Stimulated activated CD8-positive, alpha-beta memory T cell treated with anti-CD3 and anti-CD28 coated beads, Interleukin-12 subunit alpha, Interleukin-12 subunit beta, amount 100 ng/mL, for 4 hours (primary cell): ENCODE data around the gene RNH1.

Source experiments
- DNase-seq: peaks from one replicate; pipeline ENCODE4 v3.0.0-alpha.2; 2020; ENCODE audit warnings: low read depth

RNH1 gene

DNA sequence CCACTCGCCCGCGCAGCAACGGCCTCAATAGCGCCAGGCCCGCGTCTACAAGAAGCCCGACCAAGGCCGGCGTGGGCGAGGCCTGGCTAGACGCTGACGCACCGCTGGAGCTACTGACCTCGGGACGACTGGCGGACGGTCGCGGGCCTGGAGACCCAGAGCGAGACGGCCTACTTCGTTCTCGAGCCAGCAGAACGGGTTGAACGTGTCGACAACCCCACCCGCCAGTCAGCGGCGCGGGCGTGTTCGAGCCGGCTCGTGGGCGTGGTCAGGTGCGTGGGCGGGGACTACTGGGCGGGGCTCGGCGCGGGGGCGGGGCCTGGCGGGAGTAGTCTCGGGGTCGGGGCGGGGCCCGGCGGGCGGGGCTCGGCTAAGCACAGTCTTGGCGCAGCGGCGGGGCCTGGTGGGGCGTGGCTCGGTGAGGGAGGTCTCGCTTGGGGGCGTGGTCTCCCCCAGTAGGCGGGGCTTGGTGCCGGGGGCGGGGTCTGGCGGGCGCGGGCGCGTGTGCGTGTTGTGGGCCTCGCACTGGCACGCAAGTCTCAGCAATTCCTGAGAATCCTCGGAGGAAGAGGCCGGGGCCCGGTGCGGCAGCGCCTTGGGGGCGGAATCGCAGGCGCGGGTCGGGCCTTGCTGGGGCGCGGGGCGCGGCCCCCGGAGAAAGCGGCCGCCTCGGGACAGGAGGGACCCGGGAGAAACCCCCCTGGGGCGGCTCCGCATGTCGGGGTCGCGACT, at the start of gene RNH1:
Gene RNH1 (minus strand): TSS at position 248 of the 732 bp plus-strand sequence. CDS start 5,080 bp downstream, outside the sequence.
- peak; percentile 99 for DNase-seq

DNA sequence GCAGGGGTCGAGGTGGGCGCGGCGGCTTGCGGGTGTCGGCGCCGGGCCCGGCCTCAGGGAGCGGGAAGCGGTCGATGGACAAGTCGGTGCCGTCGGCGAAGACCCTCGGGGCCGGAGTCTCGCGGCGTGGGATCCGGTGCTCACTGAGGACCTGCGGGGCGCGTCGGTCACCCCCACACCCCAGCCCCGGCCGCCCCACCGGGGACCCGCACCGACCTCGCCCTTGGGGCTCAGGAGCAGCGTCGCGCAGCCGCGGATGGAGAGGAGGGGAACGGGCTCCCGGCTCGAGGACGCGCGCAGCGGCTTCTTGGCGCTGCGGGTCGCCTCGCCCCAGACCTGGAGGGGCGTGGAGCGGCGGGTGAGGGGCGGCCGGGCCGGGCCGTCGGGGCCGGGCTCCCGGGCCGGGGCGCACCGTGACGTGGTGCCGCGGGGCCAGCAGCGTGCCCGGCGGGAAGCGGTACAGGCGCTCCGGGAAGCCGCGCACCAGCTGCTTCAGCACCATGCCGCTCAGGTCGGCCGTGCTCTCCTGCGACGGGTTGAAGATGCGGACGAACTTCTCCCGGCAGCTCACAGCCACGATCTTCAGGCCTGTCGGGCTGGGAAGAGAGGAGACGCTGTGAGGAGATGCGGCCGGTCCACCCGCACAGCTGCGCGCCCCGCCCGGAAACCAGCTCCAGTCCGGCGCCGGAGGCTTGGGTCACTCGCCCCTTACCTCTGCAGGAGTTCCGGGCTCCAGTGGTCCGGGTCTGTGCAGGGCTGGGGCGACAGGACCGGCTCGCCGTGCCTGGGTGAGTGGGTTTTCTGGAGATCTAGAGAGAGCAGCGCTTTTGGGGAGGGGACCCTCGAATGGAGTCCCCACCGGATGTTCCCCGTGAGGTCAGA, 49.0 kb upstream of the RNH1 start:
- no peak for DNase-seq

DNA sequence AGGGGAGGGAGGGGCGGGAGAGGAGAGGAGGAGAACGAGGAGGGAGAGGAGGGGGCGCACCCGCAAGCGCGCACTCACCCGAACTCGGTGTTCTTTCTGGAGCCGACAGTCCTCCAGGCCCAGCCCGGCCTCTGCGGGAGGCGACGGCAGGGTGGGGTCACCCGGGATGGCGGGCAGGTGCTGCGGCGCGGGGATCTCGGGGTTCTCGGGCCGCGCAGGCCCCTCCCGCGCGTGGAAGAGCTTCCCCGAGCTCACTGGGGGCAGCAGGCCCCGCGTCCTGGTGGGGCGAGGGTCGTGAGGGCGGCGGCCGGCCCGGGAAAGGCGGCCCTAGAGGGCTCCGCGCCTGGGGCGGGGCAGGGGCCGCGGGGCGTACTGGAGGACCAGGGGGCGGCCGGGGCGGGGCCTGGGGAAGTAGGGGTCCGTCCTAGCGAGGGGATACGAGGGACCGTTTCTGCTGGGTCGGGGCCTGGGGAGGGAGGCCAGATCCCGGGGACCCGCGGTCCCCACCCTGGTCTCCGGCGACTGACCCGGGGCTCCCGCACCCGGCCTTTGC, 48.3 kb upstream of the RNH1 start:
- no peak for DNase-seq

DNA sequence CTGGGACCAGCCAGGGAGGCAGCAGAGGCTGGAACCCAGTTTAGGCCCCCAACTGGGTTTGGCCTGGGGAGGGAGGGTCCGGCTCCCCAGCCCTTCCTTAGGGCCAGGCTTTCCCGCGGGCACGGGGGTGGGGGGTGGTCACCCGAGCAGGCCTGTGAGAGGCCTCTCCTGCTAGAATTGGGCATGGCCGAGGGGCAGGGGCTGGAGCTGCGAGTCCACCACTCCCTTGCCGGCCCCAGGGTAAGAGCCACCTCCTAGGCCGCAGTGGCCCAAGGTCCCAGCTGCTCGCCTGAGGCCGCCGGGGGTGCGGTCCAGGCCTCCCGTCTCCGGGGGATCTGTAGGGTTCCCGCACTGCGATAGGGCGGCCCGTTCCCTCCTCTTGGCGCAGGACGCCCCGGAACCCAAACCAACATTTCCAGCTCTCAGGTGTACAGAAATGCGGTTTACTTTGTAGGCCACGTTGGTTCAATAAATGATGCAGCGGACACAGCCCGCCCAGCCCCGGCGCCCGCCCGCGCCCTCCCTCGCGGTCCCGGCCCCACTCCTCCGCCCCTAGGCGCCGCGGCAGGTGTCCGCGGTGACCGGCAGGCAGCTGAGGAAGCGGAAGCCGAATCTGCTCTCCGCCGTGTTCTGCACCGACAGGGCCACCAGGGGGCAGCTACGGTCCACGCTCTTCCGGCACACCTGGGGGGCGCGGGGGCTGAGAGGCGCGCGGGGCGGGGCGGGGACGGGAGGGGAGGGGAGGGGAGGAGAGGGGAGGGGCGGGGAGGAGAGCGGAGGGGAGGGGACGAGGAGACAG, 47.6 kb upstream of the RNH1 start:
- peak; percentile 63 for DNase-seq

DNA sequence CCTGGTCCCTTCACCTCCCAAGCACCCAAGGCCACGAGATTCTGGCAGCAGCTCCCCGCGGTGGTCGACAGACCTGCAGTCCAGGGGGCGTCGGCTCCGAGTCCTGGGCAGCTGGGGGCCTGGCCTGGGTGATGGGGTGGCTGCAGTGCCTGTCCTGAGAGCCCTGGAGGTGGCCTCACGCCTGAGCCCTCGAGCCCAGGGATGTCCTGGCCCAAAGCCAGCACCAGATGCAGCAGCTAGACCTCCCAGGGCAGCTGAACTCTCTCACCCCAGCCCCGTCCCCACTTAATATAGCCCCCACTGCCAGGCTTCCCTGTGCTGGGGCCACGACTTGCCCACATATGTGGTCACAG, 46.9 kb upstream of the RNH1 start:
- DNase-seq = no peak

DNA sequence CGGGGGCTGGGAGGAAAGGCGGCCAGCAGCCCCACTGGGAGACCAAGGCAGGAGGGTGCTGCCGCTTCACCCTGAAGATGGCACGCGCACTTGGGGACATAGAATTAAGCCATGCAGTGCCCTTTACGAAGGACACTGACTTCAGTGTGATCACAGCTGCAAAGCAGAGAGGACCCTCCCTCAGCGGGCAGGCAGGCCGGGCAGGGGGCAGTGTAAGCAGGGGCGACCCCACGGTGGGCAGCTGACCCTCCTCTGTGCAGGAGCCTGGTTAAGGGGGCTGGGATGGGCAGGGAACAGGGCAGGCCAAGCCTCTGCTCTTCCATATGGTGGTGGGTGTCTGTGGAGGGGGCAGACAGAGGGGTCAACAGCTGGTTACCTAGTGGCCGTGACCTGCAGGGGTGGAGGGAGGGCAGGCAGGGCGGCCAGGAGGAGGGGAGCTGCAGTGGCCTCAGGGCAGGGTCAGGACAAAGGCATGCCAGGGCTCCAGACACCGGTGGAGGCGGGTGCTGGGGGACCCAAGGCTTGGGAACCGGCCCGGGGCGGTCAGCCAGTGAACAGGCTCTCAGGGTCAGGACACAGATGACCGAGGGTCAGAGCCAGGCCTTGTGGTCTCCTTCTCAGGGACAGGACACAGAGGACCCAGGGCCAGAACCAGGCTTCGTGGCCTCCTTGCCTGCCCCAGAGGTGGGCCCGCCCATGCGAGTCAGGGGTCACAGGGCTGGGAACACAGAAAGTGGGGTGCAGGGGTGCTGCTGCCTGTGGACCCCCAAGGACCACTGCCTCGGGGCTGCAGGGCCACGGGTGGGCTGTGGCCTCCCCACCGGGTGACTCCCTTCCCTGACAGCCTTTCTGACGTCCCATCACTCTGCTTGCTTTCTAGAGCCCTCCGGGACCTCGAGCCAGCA, 46.3 kb upstream of the RNH1 start:
- DNase-seq = no peak

DNA sequence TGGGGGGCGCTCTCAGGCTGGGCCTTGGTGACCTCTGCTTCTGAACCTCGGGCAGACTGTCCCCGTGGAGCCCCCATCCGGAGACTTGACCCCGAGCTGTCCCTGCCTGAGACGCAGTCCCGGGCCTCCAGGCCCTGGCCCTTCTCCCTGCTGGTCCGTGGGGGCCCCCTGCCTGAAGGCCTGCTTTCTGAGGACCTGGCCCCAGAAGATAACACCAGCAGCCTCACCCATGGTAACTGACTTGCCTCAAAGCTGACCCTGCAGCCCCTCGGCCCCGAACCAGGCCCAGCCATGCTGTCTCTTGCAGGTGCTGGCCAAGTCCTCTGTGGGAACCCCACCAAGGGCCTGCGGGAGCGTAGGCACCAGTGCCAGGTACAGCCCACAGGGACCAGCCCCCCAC, 44.6 kb upstream of the RNH1 start:
- no peak for DNase-seq

DNA sequence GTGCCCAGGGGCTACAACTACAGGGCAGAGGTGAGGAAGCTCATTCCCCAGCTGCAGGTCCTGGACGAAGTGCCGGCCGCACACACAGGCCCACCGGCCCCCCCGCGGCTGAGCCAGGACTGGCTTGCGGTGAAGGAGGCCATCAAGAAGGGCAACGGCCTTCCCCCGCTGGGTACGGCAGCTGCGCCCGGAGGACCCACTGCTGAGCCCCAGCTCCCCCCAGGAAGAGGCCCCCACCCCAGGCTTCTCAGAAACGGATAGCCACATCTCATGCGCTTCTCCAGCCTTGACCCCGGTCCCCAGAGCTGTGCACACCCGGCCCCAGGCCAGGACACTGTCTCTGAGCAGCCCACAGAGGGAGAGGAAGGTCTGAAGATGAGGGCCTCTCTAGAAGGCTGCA, 44.1 kb upstream of the RNH1 start:
- DNase-seq = no peak

DNA sequence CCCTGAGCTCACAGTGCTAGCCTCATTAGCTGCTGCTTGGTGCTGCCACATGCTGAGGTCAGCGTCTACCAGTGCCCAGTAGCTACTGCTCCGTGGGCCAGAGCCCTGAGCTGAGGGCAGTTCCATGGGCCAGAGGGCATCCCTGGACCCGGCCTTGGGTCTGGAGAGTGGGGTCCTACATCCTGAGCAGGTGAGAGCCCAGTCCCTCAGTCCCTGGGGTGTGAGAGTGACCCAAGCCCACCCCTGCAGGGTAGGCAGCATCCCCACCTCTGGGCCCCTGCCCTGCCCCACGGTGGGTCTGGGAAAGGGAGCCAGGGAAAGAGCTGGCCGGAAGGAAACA, 43.7 kb upstream of the RNH1 start:
- DNase-seq = no peak

DNA sequence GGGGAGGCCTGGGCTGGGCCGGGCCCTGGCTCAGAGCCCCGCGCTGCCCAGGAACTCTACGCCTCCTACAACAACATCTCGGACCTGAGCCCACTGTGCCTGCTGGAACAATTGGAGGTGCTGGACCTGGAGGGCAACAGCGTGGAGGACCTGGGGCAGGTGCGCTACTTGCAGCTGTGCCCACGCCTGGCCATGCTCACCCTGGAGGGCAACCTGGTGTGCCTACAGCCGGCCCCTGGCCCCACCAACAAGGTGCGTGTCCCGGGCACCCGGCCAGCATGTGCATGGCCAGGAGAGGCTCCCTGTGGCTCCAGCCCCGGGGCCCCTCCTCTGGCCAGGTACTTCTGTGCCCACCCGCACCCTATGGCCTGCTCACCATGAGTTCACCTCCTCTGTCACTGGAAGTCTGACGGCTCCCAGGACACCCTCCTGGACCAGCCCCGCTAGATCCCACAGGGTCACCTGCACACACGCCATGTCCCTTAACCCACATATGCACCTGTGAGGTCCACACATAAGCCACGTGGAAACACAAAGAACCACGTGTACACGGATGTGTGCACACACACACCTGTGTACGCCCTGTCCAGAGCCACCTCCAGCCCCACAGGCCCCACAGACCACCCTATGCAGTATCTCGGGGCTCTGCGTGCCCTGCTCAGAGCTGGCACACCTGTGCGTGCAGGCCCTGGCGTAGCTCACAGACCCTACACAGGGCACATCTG, 43.1 kb upstream of the RNH1 start:
- DNase-seq = no peak

DNA sequence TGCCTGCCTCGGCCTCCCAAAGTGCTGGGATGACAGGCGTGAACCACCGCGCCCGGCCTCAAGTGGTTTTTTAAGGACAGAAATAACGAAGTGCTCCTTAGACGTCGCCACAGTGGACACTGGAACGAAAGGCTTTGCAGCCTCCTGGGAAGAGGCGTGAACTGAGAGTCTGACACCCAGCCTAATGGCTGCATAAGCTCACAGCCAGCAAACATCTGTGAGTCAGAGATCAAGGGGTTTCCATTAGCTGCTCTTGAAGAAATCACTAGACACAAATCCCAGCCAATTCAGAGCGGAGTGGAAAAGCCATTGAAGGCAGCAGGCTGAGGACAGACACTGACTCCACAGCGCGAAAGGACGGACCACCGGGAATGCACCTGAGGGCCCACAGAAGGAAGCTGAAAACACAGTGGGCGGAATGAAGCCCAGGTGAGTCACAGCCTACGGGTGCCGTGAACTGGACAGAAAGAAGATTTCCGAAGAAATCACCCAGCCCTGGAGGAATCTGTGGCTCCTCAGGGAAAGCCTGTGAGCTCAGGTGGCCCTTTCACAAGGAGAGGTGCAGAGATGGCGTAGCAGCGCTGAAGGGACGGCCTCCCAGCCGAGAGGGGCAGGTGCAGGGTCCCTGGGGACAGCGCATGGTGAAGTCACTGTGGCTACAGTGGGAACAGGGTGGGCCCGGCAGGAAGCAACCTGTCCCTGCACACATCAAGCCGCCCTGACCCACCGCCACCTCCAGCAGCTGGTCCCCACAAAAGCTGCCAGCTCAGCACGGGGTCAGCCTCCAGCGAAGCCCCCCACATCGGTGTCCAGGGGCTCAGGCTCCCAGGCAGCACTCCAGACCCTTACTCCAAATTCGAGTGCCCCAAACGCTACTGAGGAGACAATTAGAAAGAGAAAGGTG, 41.9 kb upstream of the RNH1 start:
- no peak for DNase-seq

DNA sequence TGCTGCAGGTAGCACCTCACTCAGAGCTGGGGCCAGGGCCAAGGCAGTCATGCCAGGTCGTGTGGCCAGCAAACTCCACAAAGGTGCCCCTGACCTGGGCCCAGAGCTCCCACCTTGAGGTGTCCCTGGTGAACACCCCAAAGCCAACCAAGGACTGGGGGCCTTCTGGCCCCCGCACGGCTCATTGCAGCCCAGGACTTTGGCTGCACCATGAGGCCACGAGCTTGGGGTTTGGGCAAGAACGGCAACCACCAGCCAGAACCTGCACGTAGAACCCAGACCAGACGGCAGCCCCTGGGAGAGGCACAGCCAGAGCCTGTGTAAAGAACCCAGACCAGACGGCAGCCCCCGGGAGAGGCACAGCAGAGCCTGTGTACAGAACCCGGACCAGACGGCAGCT, 38.1 kb upstream of the RNH1 start:
- no peak for DNase-seq

DNA sequence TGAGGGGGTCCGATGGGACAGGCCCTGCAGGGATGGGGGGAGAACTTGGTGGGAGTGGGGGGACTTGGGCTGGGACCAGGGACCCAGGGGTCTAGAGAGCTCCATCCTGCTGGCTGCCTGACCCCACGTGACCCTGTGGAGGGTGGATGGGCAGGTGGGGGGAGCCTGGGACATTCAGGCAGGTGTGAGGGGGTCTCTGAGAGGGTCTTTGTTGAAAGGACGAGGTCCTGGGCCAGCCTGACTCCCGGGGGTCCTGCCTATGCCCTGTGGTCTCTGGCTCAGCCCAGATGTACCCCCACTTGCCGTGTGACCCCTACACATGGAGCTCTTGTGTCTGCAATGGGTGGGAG, 37.8 kb upstream of the RNH1 start:
- no peak for DNase-seq

DNA sequence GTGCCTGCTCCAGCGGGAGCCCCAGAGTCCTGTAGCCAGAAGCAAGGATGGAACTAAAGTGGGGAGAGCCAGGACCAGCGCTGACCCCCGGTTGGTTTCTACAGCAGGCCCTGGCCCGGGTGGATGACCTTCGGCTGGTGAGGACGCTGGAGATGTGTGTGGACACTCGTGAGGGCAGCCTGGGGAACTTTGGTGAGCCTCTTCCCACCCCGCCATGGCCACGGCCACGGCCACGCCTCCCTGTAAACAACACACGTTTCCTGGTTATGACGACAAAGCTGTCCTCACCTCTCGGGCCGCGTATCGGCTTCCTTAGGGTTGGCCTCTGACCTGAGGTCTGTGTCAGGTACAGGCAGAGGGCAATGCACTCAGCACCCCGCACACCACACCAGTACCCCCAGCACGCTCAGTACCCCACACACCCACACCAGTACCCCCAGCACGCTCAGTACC, 34.4 kb upstream of the RNH1 start:
- DNase-seq = no peak

DNA sequence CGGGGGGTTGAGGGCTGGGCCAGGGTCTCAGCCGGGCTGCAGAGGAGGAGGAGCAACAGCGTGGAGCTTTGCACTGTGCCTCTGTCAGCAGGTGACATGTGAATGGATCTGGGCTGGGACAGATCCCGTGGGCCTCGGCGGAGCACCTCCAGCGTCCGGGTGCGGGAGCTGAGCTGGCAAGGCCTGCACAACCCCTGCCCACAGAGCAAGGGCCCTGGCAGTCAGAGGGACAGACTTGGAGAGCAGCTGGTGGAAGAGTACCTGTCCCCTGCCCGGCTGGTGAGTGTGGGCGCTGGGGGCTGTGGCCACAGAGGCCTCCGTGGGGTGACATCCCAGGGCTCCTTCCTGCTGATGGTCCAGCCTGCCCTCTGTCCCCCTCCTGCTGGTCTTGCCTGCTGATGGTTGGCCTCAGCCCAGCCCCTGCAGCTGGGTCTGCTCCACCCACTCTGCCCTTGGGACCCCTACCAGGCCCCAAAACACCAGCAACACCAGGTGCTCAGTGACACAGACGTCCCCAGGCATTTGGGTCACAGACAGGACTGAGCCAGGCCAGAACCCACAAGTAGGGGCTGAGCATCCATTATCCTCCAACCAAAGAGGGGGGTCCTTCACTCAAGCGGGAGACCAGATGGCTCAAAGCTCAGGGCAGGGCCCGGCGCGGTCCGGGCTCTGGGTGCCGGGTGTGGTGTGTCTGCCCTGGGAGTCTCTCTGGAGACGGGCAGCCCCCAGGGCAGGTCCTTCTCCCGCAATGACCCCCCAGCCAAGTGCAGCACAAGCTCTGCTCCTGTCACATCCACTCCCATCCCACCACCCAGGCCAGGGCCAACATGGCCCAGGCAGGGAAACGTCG, 33.8 kb upstream of the RNH1 start:
- no peak for DNase-seq

DNA sequence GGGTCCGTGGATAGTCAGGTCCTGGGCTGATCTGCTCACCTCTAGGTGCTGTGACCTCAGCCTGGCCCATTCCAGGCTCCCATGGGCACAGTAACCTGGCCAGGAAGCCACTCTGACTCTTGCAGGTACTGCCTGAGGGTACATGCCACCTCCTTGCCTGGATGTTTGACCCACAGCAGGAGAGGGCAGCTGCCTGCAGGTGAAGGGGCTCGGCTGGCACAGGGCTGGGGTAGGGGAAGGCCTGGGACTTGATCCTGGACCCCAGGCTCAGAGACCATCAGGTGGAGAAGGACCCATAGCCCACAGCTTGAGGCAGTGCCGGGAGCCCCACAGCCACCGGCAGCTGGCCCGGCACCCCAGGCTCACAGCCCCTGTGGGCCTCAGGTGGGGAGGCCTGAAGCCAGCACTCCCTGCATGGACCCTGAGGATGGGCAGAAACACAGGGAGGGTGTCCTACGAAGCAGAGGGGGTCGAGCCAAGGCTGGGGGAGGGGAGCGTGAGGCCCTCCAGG, 33.0 kb upstream of the RNH1 start:
- no peak for DNase-seq

DNA sequence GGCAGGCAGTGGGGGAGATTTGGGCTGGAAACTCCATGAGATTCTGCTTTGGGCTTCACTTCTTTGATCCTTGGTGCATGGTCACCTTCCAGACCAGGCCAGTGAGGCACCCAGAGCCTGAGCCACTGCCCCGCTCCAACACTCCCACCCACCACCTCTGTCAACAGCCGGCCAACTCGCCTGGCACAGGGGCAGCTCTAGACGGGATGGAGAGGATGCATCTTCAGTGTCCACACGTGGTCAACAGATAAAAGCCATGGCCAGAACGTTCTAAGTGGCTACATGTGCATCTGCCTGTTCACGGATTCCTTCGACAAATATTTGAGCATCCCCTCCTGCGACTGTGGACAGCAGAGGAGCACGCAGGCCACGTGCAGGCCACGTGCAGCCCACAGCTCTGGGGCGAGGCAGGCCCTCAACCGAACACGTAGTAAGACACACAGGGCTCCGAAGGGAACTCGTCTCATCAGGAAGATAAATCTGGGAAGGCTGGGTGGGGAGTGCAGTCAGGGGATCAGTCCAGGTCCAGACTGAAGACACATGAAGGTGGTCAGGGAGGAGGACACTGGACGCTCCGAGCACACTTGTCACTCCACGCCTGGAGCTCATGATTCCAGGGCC, 31.5 kb upstream of the RNH1 start:
- no peak for DNase-seq
